ENCODE results near the gene TNFAIP8L3. TPM values are rescaled to one million over a fixed set of nuclear protein-coding genes. Genes with fewer than 3 reads are reported as not detected.

Gene TNFAIP8L3
- total RNA-seq, 2 donors from 2014 or later = not detected

DNA sequence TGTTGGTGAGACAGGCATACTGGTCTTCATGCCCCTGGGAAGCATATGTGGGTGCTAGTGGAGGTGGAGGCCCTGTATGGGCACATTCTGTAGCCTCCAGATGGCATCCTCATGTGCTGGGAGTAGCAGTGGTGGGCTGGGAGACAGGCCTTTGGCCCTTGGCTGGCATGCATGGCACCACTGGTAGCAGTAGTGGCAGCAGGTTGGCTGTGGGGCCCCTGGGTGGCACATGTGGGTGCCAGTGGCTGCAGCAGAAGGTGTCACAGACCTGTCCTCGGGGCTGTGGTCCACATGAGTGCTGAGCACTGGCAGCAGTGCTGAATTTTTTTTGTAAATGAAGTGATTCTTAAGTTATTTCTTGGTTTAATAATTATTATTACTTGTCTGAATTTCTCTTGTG is 71.2 kb downstream of the TNFAIP8L3 start:
- Mint-ChIP-seq H3K27me3 (no peaks in the 10 kb centered on the region), H3K36me3 (ENCODE audit: low read depth) (peaks cover 8% of the 10 kb centered on the region), H3K4me3 (no peak overlapping the region), H3K4me1 (no peaks in the 10 kb centered on the region), H3K27ac (no peak overlapping the region)
- no peak for DNase-seq
- no peak for ATAC-seq
- H3K9me3 ChIP-seq (ENCODE audit: control insufficient read depth, low read length, poor library complexity, severe bottlenecking) = no peaks in the 10 kb centered on the region

DNA sequence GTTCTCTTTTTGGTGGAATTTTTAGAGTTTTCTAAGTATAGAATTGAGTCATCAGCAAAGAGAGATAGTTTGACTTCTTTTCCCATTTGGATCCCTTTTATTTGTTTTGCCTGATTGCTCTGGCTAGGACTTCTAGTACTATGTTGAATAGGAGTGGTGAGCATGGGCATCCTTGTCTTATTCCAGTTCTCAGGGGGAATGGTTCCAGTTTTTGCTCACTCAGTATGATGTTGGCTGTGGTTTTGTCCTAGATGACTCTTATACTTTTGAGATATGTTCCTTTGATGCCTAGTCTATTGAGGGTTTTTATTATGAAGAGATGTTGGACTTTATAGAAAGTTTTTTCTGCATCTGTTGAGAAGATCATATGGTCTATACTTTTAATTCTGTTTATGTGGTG is 72.5 kb downstream of the TNFAIP8L3 start:
- Mint-ChIP-seq H3K27ac (no peak overlapping the region), H3K4me1 (no peaks in the 10 kb centered on the region), H3K36me3 (ENCODE audit: low read depth) (peaks cover 8% of the 10 kb centered on the region), H3K4me3 (no peak overlapping the region), H3K27me3 (no peaks in the 10 kb centered on the region)
- no peaks in the 10 kb centered on the region for H3K9me3 ChIP-seq (ENCODE audit: control insufficient read depth, low read length, poor library complexity, severe bottlenecking)
- DNase-seq (no peak), ATAC-seq (no peak)

DNA sequence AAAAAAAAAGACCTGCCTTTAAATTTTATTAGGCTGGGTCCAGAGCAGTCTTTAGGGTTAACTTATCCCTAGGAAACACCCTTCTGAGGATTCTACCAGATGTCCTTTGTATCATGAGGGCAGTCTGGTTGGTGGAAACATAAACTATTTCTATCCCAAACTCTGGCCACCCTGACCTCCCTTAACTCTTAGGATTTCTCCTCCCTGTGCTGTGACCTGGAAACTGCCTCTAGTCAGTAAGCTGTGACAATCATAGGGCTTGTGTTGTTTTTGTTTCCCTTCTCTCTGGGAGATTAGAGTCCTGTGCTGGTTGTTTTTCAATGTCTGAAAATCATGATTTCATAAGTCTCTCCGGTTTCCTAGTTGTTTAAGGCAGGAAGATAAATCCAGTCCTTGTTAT is 78.1 kb downstream of the TNFAIP8L3 start:
- no peak overlapping the region for H3K4me3 Mint-ChIP-seq
- no peaks in the 10 kb centered on the region for H3K27me3 Mint-ChIP-seq
- no peak overlapping the region for H3K27ac Mint-ChIP-seq
- H3K9me3 ChIP-seq (ENCODE audit: control insufficient read depth, low read length, poor library complexity, severe bottlenecking) = no peaks in the 10 kb centered on the region
- H3K36me3 Mint-ChIP-seq (ENCODE audit: low read depth) = peaks cover 8% of the 10 kb centered on the region
- no peaks in the 10 kb centered on the region for H3K4me1 Mint-ChIP-seq
- no peak for ATAC-seq
- DNase-seq = no peak

DNA sequence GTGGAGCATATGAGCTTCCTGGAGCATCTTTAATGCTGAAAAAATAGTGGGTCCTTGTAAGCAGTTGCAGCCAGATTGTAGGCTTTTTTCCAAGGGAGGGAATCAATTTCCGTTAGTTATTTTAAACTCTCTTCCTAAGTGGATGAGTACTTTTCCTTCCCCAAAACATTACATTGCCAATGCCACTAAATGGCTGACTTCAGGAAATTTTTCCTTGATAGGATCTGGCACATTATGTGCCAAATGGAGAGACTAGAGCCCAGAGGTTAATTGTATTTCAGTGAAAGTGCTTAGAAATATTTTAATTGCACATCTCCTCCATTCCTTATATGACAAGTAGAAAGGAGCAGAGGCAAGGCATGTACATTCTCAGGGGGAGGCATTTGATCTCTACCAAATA is 83.5 kb downstream of the TNFAIP8L3 start:
- Mint-ChIP-seq H3K4me1 (no peaks in the 10 kb centered on the region), H3K27ac (no peak overlapping the region), H3K36me3 (ENCODE audit: low read depth) (peaks cover 3% of the 10 kb centered on the region), H3K27me3 (no peaks in the 10 kb centered on the region), H3K4me3 (no peak overlapping the region)
- ATAC-seq (no peak), DNase-seq (no peak)
- H3K9me3 ChIP-seq (ENCODE audit: control insufficient read depth, low read length, poor library complexity, severe bottlenecking) = no peaks in the 10 kb centered on the region

DNA sequence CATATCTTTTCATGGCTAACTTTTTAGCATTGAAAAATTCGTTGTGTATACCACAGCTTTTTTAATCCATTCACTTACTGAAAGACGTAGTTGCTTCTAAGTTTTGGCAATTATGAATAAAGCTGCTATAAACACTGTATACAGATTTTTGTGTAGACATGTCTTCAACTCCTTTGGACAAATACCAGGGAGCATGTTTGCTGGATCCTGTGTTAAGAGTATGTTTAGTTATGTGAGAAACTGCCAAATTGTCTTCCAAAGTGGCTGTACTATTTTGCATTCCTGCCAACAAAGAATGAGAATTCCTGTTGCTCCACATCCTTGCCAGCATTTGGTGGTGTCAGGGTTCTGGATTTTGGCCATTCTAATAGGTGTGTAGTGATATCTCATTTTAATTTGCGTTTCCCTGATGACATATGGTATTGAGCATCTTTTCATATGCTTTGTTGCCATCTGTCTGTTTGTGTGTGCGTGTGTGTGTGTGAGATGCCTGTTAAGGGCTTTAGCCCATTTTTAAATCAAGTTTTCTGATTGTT is 87.5 kb downstream of the TNFAIP8L3 start:
- no peak for DNase-seq
- Mint-ChIP-seq H3K27me3 (no peaks in the 10 kb centered on the region), H3K4me3 (no peak overlapping the region), H3K4me1 (peaks cover 3% of the 10 kb centered on the region), H3K36me3 (ENCODE audit: low read depth) (peaks cover 9% of the 10 kb centered on the region), H3K27ac (no peak overlapping the region)
- no peak for ATAC-seq
- no peaks in the 10 kb centered on the region for H3K9me3 ChIP-seq (ENCODE audit: control insufficient read depth, low read length, poor library complexity, severe bottlenecking)

Other genes starting within 250 kb of the TNFAIP8L3 start
- gene AP4E1, start 186.2 kb downstream of the TNFAIP8L3 start, total RNA-seq = 1 to 10 TPM; 7.6 to 9.6 TPM
- gene CYP19A1, start 243.7 kb upstream of the TNFAIP8L3 start, total RNA-seq = 1 to 10 TPM in 1 of 2 donors, under 1 TPM in 1; 0.70 to 1.1 TPM
- under 1 TPM in 1 of 2 donors, not detected in 1; 0.21 TPM for gene GLDN, start 246.7 kb upstream of the TNFAIP8L3 start, total RNA-seq

All from T-helper 17 cell (primary cell).